Naive B cell (primary cell): ENCODE data around the gene GMPR2. TPM values are rescaled to one million over a fixed set of nuclear protein-coding genes. Genes with fewer than 3 reads are reported as not detected.

Experiments used
- ATAC-seq, 2 donors: fragments of 150-1000 bp; cut with Tn5 transposase; 2 replicates each; pipeline ENCODE4 v1.10.0; 2021; ENCODE audit warnings: low read depth in 2 of 2, mild to moderate bottlenecking in 2 of 2, moderate library complexity in 2 of 2
- DNase-seq: peaks from one replicate; pipeline ENCODE4 v3.0.0; 2022
- H3K27ac Mint-ChIP-seq, 6 donors: one replicate each; pipeline ENCODE4 v1.8.0; 2020 to 2022; ENCODE audit warnings: mild to moderate bottlenecking in 6 of 6, mixed read lengths in 6 of 6, moderate library complexity in 5 of 6, inconsistent platforms in 2 of 6
- H3K27me3 Mint-ChIP-seq, 3 donors: one replicate each; pipeline ENCODE4 v1.8.0; 2021 to 2022; ENCODE audit warnings: mixed read lengths in 3 of 3, mild to moderate bottlenecking in 1 of 3
- H3K36me3 Mint-ChIP-seq, 2 donors: one replicate each; pipeline ENCODE4 v1.8.0; 2020 to 2022; ENCODE audit warnings: mixed read lengths in 2 of 2, inconsistent platforms in 1 of 2, mild to moderate bottlenecking in 1 of 2
- H3K4me1 Mint-ChIP-seq, 3 donors: one replicate each; pipeline ENCODE4 v1.8.0; 2020 to 2022; ENCODE audit warnings: mixed read lengths in 3 of 3, inconsistent platforms in 1 of 3, mild to moderate bottlenecking in 1 of 3, moderate library complexity in 1 of 3
- H3K4me3 Mint-ChIP-seq, 8 donors: one replicate each; pipeline ENCODE4 v1.8.0; 2020 to 2022; ENCODE audit warnings: mild to moderate bottlenecking in 8 of 8, mixed read lengths in 8 of 8, moderate library complexity in 8 of 8, inconsistent platforms in 2 of 8
- H3K9me3 Mint-ChIP-seq, 7 donors: one replicate each; pipeline ENCODE4 v1.8.0; 2020 to 2022; ENCODE audit warnings: mixed read lengths in 7 of 7, mild to moderate bottlenecking in 5 of 7, inconsistent platforms in 2 of 7, moderate library complexity in 1 of 7
- polyA plus RNA-seq, 6 donors: library from polyadenylated mRNA; unstranded; fragments of 300-500 nt; fragmentation: Illumina TruSeq; gene quantifications; one replicate each; pipeline ENCODE4 v1.2.3, GENCODE V29; 2021; ENCODE audit warnings: low read depth in 6 of 6

Gene GMPR2
- polyA plus RNA-seq, 6 donors from 2014 or later: 90.3 to 120 (median 99.2) TPM

- Mint-ChIP-seq H3K4me3 (peak overlapping the region; percentile 15 to 93 (median 90)), H3K9me3 (peaks cover 0 to 2% (median 0%) of the 10 kb centered on the region in 7 donors), H3K27ac (peak overlapping the region; percentile 95 to 100 (median 99)), H3K4me1 (peaks cover 41 to 50% (median 42%) of the 10 kb centered on the region in 3 donors), H3K36me3 (peaks cover 0 to 2% of the 10 kb centered on the region in 2 donors), H3K27me3 (no peaks in the 10 kb centered on the region)
- ATAC-seq (no peak), DNase-seq (no peak)
Observed at GRCh38 chr14:24272467-24272866, 39.7 kb downstream of the GMPR2 start.

- Mint-ChIP-seq H3K36me3 (peaks cover 4 to 5% of the 10 kb centered on the region in 2 donors), H3K4me1 (peaks cover 51 to 60% (median 53%) of the 10 kb centered on the region in 3 donors), H3K27ac (peak overlapping the region; percentile 81 to 100 (median 95)), H3K4me3 (peak overlapping the region in 6 of 8 donors; percentile 0 to 81 (median 29)), H3K27me3 (no peaks in the 10 kb centered on the region), H3K9me3 (peaks cover 0 to 6% (median 0%) of the 10 kb centered on the region in 7 donors)
- ATAC-seq (no peak), DNase-seq (no peak)
Observed at GRCh38 chr14:24273422-24273998, 40.8 kb downstream of the GMPR2 start.

- ATAC-seq: peak; percentile 27
- peak; percentile 70 for DNase-seq
- Mint-ChIP-seq H3K27ac (peak overlapping the region; percentile 0 to 100 (median 95)), H3K4me3 (peak overlapping the region in 5 of 8 donors; percentile 0 to 81 (median 28)), H3K4me1 (peaks cover 57 to 64% (median 59%) of the 10 kb centered on the region in 3 donors), H3K9me3 (peaks cover 0 to 8% (median 3%) of the 10 kb centered on the region in 7 donors), H3K27me3 (no peaks in the 10 kb centered on the region), H3K36me3 (peaks cover 4 to 7% of the 10 kb centered on the region in 2 donors)
Observed at GRCh38 chr14:24274101-24274543, 41.4 kb downstream of the GMPR2 start.

DNA sequence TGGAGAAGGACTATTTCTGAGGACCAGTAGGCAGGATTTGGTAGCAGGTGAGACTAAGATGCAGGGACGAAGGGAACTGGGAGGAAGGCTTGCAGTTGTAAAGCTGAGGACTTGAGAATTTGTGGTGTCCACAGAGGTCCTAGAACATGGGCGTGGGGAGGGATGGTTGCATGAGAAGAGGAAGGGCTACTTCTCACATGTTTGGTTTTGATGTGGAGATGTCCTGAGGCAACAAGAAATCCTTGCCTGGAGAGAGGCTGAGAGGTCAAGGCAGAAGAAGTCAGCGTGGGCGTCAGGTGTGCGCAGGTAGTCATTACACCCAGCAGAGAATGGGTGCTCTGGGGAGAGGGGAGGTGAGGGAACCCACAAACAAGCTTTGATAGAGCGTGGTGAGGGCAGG lies 44.3 kb downstream of the GMPR2 start:
- peaks cover 4 to 7% of the 10 kb centered on the region in 2 donors for H3K36me3 Mint-ChIP-seq
- ATAC-seq (no peak), DNase-seq (no peak)
- peak overlapping the region in 7 of 8 donors; percentile 29 to 87 (median 72) for H3K4me3 Mint-ChIP-seq
- peaks cover 67 to 81% (median 73%) of the 10 kb centered on the region in 3 donors for H3K4me1 Mint-ChIP-seq
- no peaks in the 10 kb centered on the region for H3K27me3 Mint-ChIP-seq
- H3K9me3 Mint-ChIP-seq: peaks cover 0 to 8% (median 3%) of the 10 kb centered on the region in 7 donors
- peak overlapping the region; percentile 88 to 99 (median 94) for H3K27ac Mint-ChIP-seq

DNA sequence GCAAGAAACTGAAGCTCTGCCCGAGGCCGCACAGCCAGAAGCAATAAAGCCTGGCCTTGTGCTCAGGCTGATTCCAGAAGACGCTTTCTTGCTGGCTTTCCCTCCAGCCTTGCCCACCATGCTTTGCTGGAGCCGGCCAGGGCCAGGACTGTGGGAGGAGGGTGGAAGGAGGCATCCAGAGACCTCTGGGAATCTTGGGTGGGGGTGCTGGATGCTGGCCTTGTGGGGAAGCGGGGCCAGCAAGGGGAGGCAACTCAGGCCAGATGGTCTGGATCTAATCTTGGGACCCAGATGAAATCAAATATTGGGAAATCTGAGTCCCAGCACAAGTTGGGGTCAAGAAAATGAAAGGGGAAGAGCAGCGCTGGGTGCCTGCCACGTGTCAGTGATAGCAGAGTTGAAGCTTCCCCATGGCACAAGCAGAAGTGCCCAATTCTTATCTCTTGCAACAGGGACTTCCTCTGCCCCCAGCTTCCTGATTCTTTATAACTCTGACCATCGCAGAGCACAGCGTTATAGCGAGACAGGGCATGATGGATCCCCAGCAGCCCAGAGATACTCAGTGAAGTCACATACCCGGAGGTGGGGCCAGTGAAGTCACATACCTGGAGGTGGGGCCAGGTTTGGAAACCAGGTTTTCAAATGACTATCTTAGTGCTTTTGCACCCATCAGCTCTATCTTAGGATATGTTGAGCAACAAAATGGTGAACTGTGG lies 45.0 kb downstream of the GMPR2 start:
- H3K9me3 Mint-ChIP-seq: peaks cover 0 to 8% (median 3%) of the 10 kb centered on the region in 7 donors
- ATAC-seq (peak; percentile 24 to 25), DNase-seq (peak; percentile 41)
- peak overlapping the region; percentile 94 to 99 (median 96) for H3K27ac Mint-ChIP-seq
- peak overlapping the region; percentile 19 to 88 (median 58) for H3K4me3 Mint-ChIP-seq
- no peaks in the 10 kb centered on the region for H3K27me3 Mint-ChIP-seq
- peaks cover 64 to 74% (median 66%) of the 10 kb centered on the region in 3 donors for H3K4me1 Mint-ChIP-seq
- peaks cover 4 to 7% of the 10 kb centered on the region in 2 donors for H3K36me3 Mint-ChIP-seq

DNA sequence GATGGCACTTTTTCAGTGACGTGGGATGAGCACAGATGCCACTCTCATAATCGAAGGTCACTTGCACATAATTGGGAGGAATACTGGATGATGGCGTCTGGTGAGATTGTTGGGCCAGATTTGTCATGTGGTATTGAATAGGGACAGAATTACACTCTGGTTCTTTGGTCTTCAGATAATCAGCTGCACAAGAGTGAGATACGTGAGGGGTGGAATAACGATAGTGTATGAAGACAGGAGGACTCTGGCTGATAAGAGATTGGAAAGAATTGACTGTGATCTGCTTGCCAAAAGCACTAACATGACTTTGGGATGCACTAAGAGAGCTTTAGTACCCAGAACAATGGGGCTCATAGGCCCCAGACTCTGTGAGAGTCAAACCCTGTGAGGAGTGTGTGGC lies 45.7 kb downstream of the GMPR2 start:
- DNase-seq (no peak), ATAC-seq (no peak)
- no peaks in the 10 kb centered on the region for H3K27me3 Mint-ChIP-seq
- peaks cover 0 to 8% (median 3%) of the 10 kb centered on the region in 7 donors for H3K9me3 Mint-ChIP-seq
- H3K4me3 Mint-ChIP-seq: peak overlapping the region; percentile 39 to 88 (median 66)
- H3K27ac Mint-ChIP-seq: peak overlapping the region; percentile 94 to 99 (median 98)
- peaks cover 60 to 70% (median 64%) of the 10 kb centered on the region in 3 donors for H3K4me1 Mint-ChIP-seq
- H3K36me3 Mint-ChIP-seq: peaks cover 4 to 7% of the 10 kb centered on the region in 2 donors

DNA sequence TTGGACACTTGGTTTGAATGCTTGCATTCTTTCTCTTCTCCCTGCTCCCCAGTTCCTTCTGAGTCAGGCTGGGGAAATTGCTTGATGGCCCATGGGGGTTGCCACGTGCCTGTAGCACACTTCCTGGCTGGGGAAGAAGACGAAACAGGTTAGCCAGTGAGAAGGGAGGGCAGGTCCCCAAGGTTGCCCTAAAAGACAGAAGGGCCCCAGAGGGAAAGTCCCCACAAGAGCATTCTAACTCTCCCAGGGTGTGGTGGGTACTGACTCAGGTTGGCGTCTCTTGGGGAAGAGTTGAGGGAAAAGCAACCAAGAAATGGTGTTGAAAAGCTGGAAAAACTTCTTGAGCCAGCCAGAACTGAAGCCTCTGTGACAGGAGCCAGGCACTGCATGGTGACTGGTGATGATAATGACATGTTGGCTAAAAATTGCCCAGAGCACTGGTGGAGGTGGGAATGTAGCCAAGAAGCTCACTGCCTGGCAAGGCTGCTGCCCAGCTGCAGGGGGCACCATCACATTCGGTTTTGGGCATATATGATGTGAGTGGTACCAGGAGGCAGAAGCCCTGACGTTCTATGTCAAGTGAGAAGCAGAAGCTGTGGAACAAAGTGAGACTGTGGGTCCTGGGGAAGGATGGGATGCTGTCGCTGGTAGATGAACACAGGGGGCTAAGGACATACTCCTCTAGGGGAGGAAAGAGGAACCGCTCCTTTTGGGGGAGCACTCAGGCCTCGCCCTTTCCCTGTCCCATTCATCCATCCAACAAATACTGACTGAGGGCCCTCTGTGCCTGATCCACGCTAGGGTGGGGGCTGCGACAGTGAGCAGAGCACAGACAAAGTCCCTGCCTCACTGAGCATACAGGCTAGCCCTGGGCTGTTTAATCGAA lies 46.8 kb downstream of the GMPR2 start:
- peak; percentile 88 for ATAC-seq
- Mint-ChIP-seq H3K27me3 (no peaks in the 10 kb centered on the region), H3K4me3 (peak overlapping the region; percentile 10 to 83 (median 70)), H3K27ac (peak overlapping the region; percentile 93 to 99 (median 98)), H3K36me3 (peaks cover 4 to 7% of the 10 kb centered on the region in 2 donors), H3K4me1 (peaks cover 56 to 65% (median 59%) of the 10 kb centered on the region in 3 donors), H3K9me3 (peaks cover 0 to 8% (median 3%) of the 10 kb centered on the region in 7 donors)
- peak; percentile 71 for DNase-seq

DNA sequence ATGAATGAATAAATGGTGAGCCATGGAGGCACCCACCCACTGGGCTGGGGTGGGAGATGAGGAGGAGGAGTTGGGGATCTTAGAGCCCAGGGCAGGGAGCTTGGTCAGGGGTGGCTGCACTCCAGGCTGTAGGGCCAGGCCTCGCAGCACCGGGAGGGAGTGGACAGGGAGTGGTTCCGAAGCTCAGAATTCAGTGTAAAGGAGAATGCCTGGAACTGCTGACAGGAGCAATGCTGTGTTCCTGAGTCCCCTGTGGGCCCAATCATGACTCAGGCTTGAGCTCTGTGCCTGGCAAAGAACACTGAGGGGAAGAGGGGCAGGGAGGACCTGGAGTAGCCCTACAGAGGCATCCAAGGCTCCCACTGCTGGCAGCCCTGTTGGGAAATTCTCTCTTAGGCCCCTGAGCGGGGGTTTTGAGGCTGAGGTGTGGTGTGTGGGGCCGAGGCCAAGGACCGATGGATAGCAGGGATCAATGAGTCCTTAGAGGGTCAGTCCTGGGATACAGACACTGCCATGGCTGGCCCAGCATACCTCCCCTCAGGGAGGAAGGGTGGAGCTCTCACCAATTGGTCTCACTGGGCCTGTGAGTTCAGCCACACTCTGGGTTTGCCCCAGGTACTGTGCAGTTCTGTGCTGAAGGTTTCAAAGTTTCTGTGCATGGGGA lies 48.2 kb downstream of the GMPR2 start:
- H3K4me1 Mint-ChIP-seq: peaks cover 55 to 59% (median 56%) of the 10 kb centered on the region in 3 donors
- H3K4me3 Mint-ChIP-seq: no peak overlapping the region

DNA sequence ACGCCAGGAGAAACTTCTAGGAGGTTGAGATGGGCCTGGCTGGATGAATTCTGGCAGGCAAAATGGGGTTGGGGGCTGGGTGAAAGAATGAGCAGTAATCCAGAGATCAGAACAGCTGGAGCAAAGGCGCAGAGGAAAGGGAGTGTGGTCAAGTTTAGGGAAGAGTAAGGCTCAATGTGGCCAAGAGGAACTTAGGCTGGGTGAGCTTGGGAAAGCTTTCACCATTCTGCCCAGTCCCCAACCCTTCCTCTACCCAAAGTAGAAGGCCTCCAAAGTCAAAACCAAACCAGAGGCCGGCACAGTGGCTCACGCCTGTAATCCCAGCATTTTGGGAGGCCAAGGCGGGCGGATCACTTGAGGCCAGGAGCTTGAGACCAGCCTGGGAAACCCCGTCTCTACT lies 48.9 kb downstream of the GMPR2 start:
- Mint-ChIP-seq H3K4me1 (peaks cover 53 to 58% (median 53%) of the 10 kb centered on the region in 3 donors), H3K9me3 (peaks cover 0 to 8% (median 3%) of the 10 kb centered on the region in 7 donors), H3K36me3 (peaks cover 4 to 7% of the 10 kb centered on the region in 2 donors), H3K4me3 (no peak overlapping the region), H3K27me3 (no peaks in the 10 kb centered on the region), H3K27ac (peak overlapping the region; percentile 30 to 95 (median 70))
- no peak for ATAC-seq
- DNase-seq: no peak

More for the DNA sequence above, 48.2 kb downstream of the GMPR2 start:
- Mint-ChIP-seq H3K27me3 (no peaks in the 10 kb centered on the region), H3K9me3 (peaks cover 0 to 8% (median 3%) of the 10 kb centered on the region in 7 donors), H3K36me3 (peaks cover 4 to 7% of the 10 kb centered on the region in 2 donors), H3K27ac (peak overlapping the region; percentile 45 to 95 (median 90))
- ATAC-seq (no peak), DNase-seq (no peak)

DNA sequence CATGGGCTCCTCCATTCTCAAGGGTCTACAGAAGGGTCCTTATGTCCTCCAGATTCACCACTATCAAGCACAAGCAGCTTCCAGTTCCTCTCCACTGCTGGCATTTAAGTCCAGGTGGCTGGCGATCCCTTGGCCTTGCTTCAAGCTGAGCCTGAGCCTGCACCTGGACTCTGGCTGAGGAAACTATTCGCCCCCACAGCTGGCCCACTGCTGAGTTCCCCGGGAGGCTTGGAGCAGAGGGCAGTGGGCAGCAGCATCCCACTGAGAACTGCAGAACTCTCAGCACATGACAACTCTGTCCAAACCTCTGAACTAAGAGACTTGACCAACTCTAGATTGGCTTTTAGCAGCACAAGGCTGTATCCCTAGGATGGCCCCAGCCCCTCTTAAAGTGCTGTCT lies 50.0 kb downstream of the GMPR2 start:
- Mint-ChIP-seq H3K4me3 (no peak overlapping the region), H3K9me3 (peaks cover 0 to 8% (median 3%) of the 10 kb centered on the region in 7 donors), H3K27me3 (no peaks in the 10 kb centered on the region), H3K27ac (peak overlapping the region in 1 of 6 donors; percentile 95), H3K36me3 (peaks cover 4 to 7% of the 10 kb centered on the region in 2 donors), H3K4me1 (peaks cover 42 to 47% (median 45%) of the 10 kb centered on the region in 3 donors)
- no peak for ATAC-seq
- DNase-seq: no peak

GRCh38 chr14:24283796-24284460 lies 51.2 kb downstream of the GMPR2 start:
- Mint-ChIP-seq H3K4me3 (no peak overlapping the region), H3K4me1 (peaks cover 30 to 41% (median 36%) of the 10 kb centered on the region in 3 donors), H3K27me3 (no peaks in the 10 kb centered on the region), H3K27ac (peak overlapping the region in 3 of 6 donors; percentile 24 to 95 (median 47)), H3K36me3 (no peaks in the 10 kb centered on the region), H3K9me3 (no peaks in the 10 kb centered on the region)
- DNase-seq: no peak
- ATAC-seq: no peak

GRCh38 chr14:24284501-24285035 lies 51.8 kb downstream of the GMPR2 start:
- Mint-ChIP-seq H3K27ac (peak overlapping the region in 1 of 6 donors; percentile 95), H3K4me1 (peaks cover 28 to 37% (median 30%) of the 10 kb centered on the region in 3 donors), H3K9me3 (no peaks in the 10 kb centered on the region), H3K36me3 (no peaks in the 10 kb centered on the region), H3K27me3 (no peaks in the 10 kb centered on the region), H3K4me3 (peak overlapping the region in 1 of 8 donors; percentile 33)
- ATAC-seq (no peak), DNase-seq (no peak)
